Astrocyte of the hippocampus (primary cell): Measurements from ENCODE around the gene TPST1.
A peak's percentile ranks its signal among the peaks of the same experiment; 100 is the strongest.
"Not testable (repeated sequence)": the region's sequence is repeated elsewhere in the genome, so short reads cannot be mapped to it uniquely, and the experiment has no call there.

Experiments used
- DNase-seq: peaks from one replicate; pipeline ENCODE4 v3.0.0; 2011; ENCODE audit warnings: low read depth, low spot score

Gene TPST1

GRCh38 chr7:66188645-66189044 lies 16.5 kb upstream of the TPST1 start:
- DNase-seq = no peak

GRCh38 chr7:66189695-66190503 lies 15.2 kb upstream of the TPST1 start:
- DNase-seq = no peak

- no peak for DNase-seq
Observed at GRCh38 chr7:66190504-66190857, 14.7 kb upstream of the TPST1 start.

GRCh38 chr7:66193146-66193725 lies 11.9 kb upstream of the TPST1 start:
- DNase-seq = no peak

- no peak for DNase-seq
Observed at GRCh38 chr7:66198469-66198868, 6.7 kb upstream of the TPST1 start.

- no peak for DNase-seq
Observed at GRCh38 chr7:66198956-66199355, 6.2 kb upstream of the TPST1 start.

- no peak for DNase-seq
Observed at GRCh38 chr7:66202441-66202840, 2.7 kb upstream of the TPST1 start.

- no peak for DNase-seq
Observed at GRCh38 chr7:66205741-66206090, 582 bp downstream of the TPST1 start.

GRCh38 chr7:66206119-66206933 lies 1.2 kb downstream of the TPST1 start:
- peak; percentile 33 for DNase-seq

GRCh38 chr7:66206934-66207240 lies 1.8 kb downstream of the TPST1 start:
- DNase-seq = no peak

GRCh38 chr7:66207540-66207939 lies 2.4 kb downstream of the TPST1 start:
- DNase-seq = no peak

GRCh38 chr7:66211429-66211828 lies 6.3 kb downstream of the TPST1 start:
- DNase-seq = no peak

- DNase-seq = no peak
Observed at GRCh38 chr7:66213637-66214036, 8.5 kb downstream of the TPST1 start.

GRCh38 chr7:66216687-66217086 lies 11.6 kb downstream of the TPST1 start:
- no peak for DNase-seq

- no peak for DNase-seq
Observed at GRCh38 chr7:66219805-66220204, 14.7 kb downstream of the TPST1 start.

GRCh38 chr7:66221442-66221841 lies 16.3 kb downstream of the TPST1 start:
- DNase-seq = no peak

- DNase-seq = no peak
Observed at GRCh38 chr7:66227808-66228207, 22.7 kb downstream of the TPST1 start.

GRCh38 chr7:66231326-66232216 lies 26.4 kb downstream of the TPST1 start:
- DNase-seq = not testable (repeated sequence)

- no peak for DNase-seq
Observed at GRCh38 chr7:66233638-66234037, 28.5 kb downstream of the TPST1 start.

- no peak for DNase-seq
Observed at GRCh38 chr7:66236713-66237303, 31.7 kb downstream of the TPST1 start.
